ENCODE results near the gene TGIF2LY.
"Not testable (repeated sequence)": the region's sequence is repeated elsewhere in the genome, so short reads cannot be mapped to it uniquely, and the experiment has no call there.

TGIF2LY gene

GRCh38 chrY:3578767-3579166 is at the start of gene TGIF2LY:
TSS of gene TGIF2LY (plus strand) at chrY:3579067. CDS start at chrY:3579245, 178 bp downstream.
- not testable (repeated sequence) for H3K4me3 ChIP-seq (ENCODE audit: low read length); H3K9ac ChIP-seq (ENCODE audit: low read length); H3K4me1 ChIP-seq (ENCODE audit: control insufficient read depth, insufficient read depth, low read length); H3K27me3 ChIP-seq (ENCODE audit: control insufficient read depth, insufficient read depth, low read length); H3K36me3 ChIP-seq (ENCODE audit: control insufficient read depth, insufficient read depth, low read length); H3K27ac ChIP-seq (ENCODE audit: low read depth, low read length)
